IMR-90 (cell line): Measurements from ENCODE around the gene CACNA2D1. TPM values are rescaled to one million over a fixed set of nuclear protein-coding genes. Genes with fewer than 3 reads are reported as not detected.

ENCODE experiments used
- ATAC-seq: fragments of 200-7000 bp; cut with Tn5 transposase; 2 replicates; pipeline ENCODE4 v1.9.1; 2020; ENCODE audit warnings: low read depth, mild to moderate bottlenecking, moderate library complexity
- BruUV-seq: library from RNA; stranded (reverse); fragments of 400-500 nt; replicated peaks from 2 replicates; lab custom pipeline; 2021; lab: Mats Ljungman, UMichigan
- CTCF ChIA-PET: fragments of 300-600 bp; formaldehyde crosslinking; extraction: SDS; loops from one replicate; lab custom pipeline; 2021; ENCODE audit warnings: antibody characterized with exemption; lab: Yijun Ruan, JAX
- POLR2A ChIA-PET: fragments of 300-600 bp; sonication (Branson Sonifier 250); formaldehyde crosslinking; loops from one replicate; lab custom pipeline; 2022; ENCODE audit warnings: antibody characterized with exemption; ENCODE audit not compliant: unreplicated experiment; lab: Charles Lee
- DNase-seq: peaks from one replicate; pipeline ENCODE4 v3.0.0; 2013
- H2AFZ ChIP-seq: replicated peaks from 2 replicates; pipeline ENCODE3; 2013; ENCODE audit warnings: low read length, mild to moderate bottlenecking; ENCODE audit not compliant: poor library complexity
- H2AK5ac ChIP-seq: 2 replicates; pipeline ENCODE4 v1.6.1; 2013; ENCODE audit warnings: low read depth, low read length, inconsistent platforms
- H2AK9ac ChIP-seq: replicated peaks from 2 replicates; pipeline ENCODE3; 2013; ENCODE audit warnings: mild to moderate bottlenecking, low read depth, low read length, moderate library complexity; ENCODE audit not compliant: poor library complexity
- H2BK120ac ChIP-seq: 2 replicates; pipeline ENCODE4 v1.6.1; 2013; ENCODE audit warnings: low read depth, low read length, inconsistent platforms
- H2BK15ac ChIP-seq: 3 replicates; pipeline ENCODE4 v1.6.1; 2013; ENCODE audit warnings: low read depth, low read length, inconsistent platforms
- H2BK20ac ChIP-seq: 2 replicates; pipeline ENCODE4 v1.6.1; 2013; ENCODE audit warnings: low read depth, mild to moderate bottlenecking, inconsistent platforms, low read length, moderate library complexity
- H2BK5ac ChIP-seq: 2 replicates; pipeline ENCODE4 v1.6.1; 2013; ENCODE audit warnings: mild to moderate bottlenecking, low read depth, low read length, inconsistent platforms; ENCODE audit not compliant: poor library complexity, severe bottlenecking
- H3K14ac ChIP-seq: replicated peaks from 2 replicates; pipeline ENCODE4 v1.6.1; 2013; ENCODE audit warnings: low read depth, low read length, inconsistent platforms
- H3K18ac ChIP-seq: 2 replicates; pipeline ENCODE4 v1.6.1; 2013; ENCODE audit warnings: low read depth, low read length, control low read depth
- H3K23ac ChIP-seq: 2 replicates; pipeline ENCODE4 v1.6.1; 2013; ENCODE audit warnings: low read depth, low read length, inconsistent platforms
- H3K27ac ChIP-seq: 2 replicates; pipeline ENCODE4 v1.5.1; 2013; ENCODE audit warnings: mild to moderate bottlenecking, control low read depth, low read length; ENCODE audit not compliant: insufficient read depth
- H3K27me3 ChIP-seq: 2 replicates; pipeline ENCODE4 v1.6.1; 2013; ENCODE audit warnings: low read length; ENCODE audit not compliant: control insufficient read depth, insufficient read depth
- H3K36me3 ChIP-seq: 2 replicates; pipeline ENCODE4 v1.6.1; 2013; ENCODE audit warnings: low read length, mixed read lengths; ENCODE audit not compliant: control insufficient read depth, insufficient read depth
- H3K4ac ChIP-seq: 2 replicates; pipeline ENCODE4 v1.6.1; 2013; ENCODE audit warnings: low read depth, low read length, inconsistent platforms
- H3K4me1 ChIP-seq: 2 replicates; pipeline ENCODE4 v1.6.1; 2013; ENCODE audit warnings: low read length, mixed read lengths; ENCODE audit not compliant: control insufficient read depth, insufficient read depth
- H3K4me2 ChIP-seq: 2 replicates; pipeline ENCODE4 v1.6.1; 2013; ENCODE audit warnings: low read depth, mild to moderate bottlenecking, control low read depth, low read length, moderate library complexity
- H3K4me3 ChIP-seq: 2 replicates; pipeline ENCODE4 v1.5.1; 2013; ENCODE audit warnings: low read depth, mild to moderate bottlenecking, control low read depth, low read length, moderate library complexity; ENCODE audit not compliant: insufficient read depth
- H3K56ac ChIP-seq: 2 replicates; pipeline ENCODE4 v1.6.1; 2013; ENCODE audit warnings: low read length, inconsistent platforms; ENCODE audit not compliant: insufficient read depth; ENCODE audit errors: extremely low read depth
- H3K79me1 ChIP-seq, 2 experiments: 2 replicates each; pipeline ENCODE4 v1.6.1; 2013; ENCODE audit warnings: low read length in 2 of 2, inconsistent platforms in 1 of 2, low read depth in 1 of 2
- H3K9ac ChIP-seq: 2 replicates; pipeline ENCODE4 v1.6.1; 2013; ENCODE audit warnings: low read depth, low read length, control low read depth
- H3K9me1 ChIP-seq: 2 replicates; pipeline ENCODE4 v1.6.1; 2013; ENCODE audit warnings: low read length, inconsistent platforms; ENCODE audit not compliant: insufficient read depth
- H3K9me3 ChIP-seq: 2 replicates; pipeline ENCODE4 v1.6.1; 2013; ENCODE audit warnings: low read length; ENCODE audit not compliant: control insufficient read depth, insufficient read depth
- H4K20me1 ChIP-seq: 2 replicates; pipeline ENCODE4 v1.6.1; 2013; ENCODE audit warnings: low read length, inconsistent platforms; ENCODE audit not compliant: insufficient read depth
- H4K5ac ChIP-seq: 2 replicates; pipeline ENCODE4 v1.6.1; 2013; ENCODE audit warnings: mild to moderate bottlenecking, low read depth, low read length, control low read depth
- H4K8ac ChIP-seq, 2 experiments: 2 replicates each; pipeline ENCODE4 v1.6.1; 2013; ENCODE audit warnings: low read depth in 2 of 2, low read length in 2 of 2, control low read depth in 1 of 2, inconsistent platforms in 1 of 2
- H4K91ac ChIP-seq: 2 replicates; pipeline ENCODE4 v1.6.1; 2013; ENCODE audit warnings: low read depth, low read length, inconsistent platforms; ENCODE audit not compliant: insufficient read depth
- BHLHE40 ChIP-seq: fragments of 150-350 bp; IDR thresholded peaks from 2 replicates; pipeline ENCODE4 v1.6.1; 2016; ENCODE audit warnings: mild to moderate bottlenecking, low read depth, low read length
- RAD21 ChIP-seq: IDR thresholded peaks from 2 replicates; pipeline ENCODE4 v1.6.1; 2012; ENCODE audit warnings: low read length, improper control_type of control experiment
- WGBS, 2 experiments: methylation state at CpG; one replicate each; pipeline versions ENCODE4 v1.1.5 to v1.1.7; 2013; ENCODE audit warnings: missing lambda C conversion rate in 2 of 2; ENCODE audit not compliant: insufficient read length in 1 of 2; ENCODE audit errors: extremely low coverage in 2 of 2; 5-methylcytosine and 5-hydroxymethylcytosine counted together
- dilution Hi-C: fragments of 300-500 bp; cut with HindIII; formaldehyde crosslinking; loops from one replicate; pipeline ENCODE4 v1.14.3; 2018; ENCODE audit warnings: low sequenced_read_pairs; ENCODE audit not compliant: unreplicated experiment
- in situ Hi-C: fragments of 300-500 bp; cut with MboI; formaldehyde crosslinking; loops from 3 replicates; pipeline ENCODE4 v1.14.3; 2019; ENCODE audit warnings: low sequenced_read_pairs, inconsistent platforms, mixed read lengths
- intact Hi-C: fragments of 100-400 bp; cut with micrococcal nuclease; formaldehyde crosslinking; loops from 2 replicates; pipeline ENCODE4 v1.10.0; 2022
- polyA plus RNA-seq, 3 experiments: library from polyadenylated mRNA; depleted of rRNA; stranded (reverse); fragments of >200 nt; gene quantifications; 2 replicates each; pipeline ENCODE4 v1.2.3, GENCODE V29; 2012; ENCODE audit warnings: low replicate concordance in 1 of 3
- total RNA-seq: library from RNA; depleted of rRNA; stranded (reverse); fragments of >200 nt; gene quantifications from 2 replicates; pipeline ENCODE4 v1.2.3, GENCODE V29; 2012
- TF ChIP-seq, protein P1 (sequence below): conservative IDR thresholded peaks from 2 replicates; pipeline ENCODE4 v1.5.1; 2012; ENCODE audit warnings: mild to moderate bottlenecking, low read depth, low read length, improper control_type of control experiment
- TF ChIP-seq, protein P2 (sequence below): fragments of 150-350 bp; IDR thresholded peaks from 2 replicates; pipeline ENCODE4 v1.6.1; 2017; ENCODE audit warnings: mild to moderate bottlenecking, antibody characterized with exemption, low read length, low read depth

Gene CACNA2D1
- total and polyA plus RNA-seq, 2 of the 4 experiments (the other 2 are of a cell fraction) = 5.8 to 21.9 TPM

DNA sequence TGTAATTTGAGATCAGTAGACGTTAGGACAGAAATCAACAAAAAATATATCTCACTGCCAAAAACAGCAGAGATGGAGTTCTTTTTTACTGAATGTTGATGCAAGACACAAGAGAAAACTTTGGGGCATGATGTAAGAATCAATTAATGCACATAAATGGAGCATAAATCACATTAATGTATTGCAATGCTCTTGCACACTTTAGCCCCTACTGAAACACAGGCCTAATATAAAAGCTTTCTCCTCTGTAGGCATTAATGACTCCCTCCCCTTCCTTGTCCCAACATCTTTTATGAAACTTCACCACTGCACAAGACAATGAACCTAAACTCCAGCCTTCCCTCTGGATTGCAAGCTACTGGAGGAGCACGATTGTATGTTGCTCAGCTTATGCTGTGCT lies 58.8 kb downstream of the CACNA2D1 start:
- TF ChIP-seq, protein P1, sequence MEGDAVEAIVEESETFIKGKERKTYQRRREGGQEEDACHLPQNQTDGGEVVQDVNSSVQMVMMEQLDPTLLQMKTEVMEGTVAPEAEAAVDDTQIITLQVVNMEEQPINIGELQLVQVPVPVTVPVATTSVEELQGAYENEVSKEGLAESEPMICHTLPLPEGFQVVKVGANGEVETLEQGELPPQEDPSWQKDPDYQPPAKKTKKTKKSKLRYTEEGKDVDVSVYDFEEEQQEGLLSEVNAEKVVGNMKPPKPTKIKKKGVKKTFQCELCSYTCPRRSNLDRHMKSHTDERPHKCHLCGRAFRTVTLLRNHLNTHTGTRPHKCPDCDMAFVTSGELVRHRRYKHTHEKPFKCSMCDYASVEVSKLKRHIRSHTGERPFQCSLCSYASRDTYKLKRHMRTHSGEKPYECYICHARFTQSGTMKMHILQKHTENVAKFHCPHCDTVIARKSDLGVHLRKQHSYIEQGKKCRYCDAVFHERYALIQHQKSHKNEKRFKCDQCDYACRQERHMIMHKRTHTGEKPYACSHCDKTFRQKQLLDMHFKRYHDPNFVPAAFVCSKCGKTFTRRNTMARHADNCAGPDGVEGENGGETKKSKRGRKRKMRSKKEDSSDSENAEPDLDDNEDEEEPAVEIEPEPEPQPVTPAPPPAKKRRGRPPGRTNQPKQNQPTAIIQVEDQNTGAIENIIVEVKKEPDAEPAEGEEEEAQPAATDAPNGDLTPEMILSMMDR = no peak
- TF ChIP-seq, protein P2, sequence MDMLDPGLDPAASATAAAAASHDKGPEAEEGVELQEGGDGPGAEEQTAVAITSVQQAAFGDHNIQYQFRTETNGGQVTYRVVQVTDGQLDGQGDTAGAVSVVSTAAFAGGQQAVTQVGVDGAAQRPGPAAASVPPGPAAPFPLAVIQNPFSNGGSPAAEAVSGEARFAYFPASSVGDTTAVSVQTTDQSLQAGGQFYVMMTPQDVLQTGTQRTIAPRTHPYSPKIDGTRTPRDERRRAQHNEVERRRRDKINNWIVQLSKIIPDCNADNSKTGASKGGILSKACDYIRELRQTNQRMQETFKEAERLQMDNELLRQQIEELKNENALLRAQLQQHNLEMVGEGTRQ = no peak
- TF ChIP-seq BHLHE40 (no peak), RAD21 (no peak)
- POLR2A ChIA-PET = no interaction called here
- no peak for DNase-seq

More for the DNA sequence above, 58.8 kb downstream of the CACNA2D1 start:
- intact Hi-C loops (loop anchor here (5.0 kb wide), 1 partner anchor 112 kb away; no protein-coding TSS in a partner anchor), in situ Hi-C loops (no loop called here), dilution Hi-C loops (no loop called here)
- no TSS peak for BruUV-seq
- no peak overlapping the region for H4K8ac ChIP-seq
- no peaks in the 10 kb centered on the region for H3K36me3 ChIP-seq
- H4K20me1 ChIP-seq = no peaks in the 10 kb centered on the region
- H3K9me3 ChIP-seq = no peaks in the 10 kb centered on the region
- no peak overlapping the region for H2BK20ac ChIP-seq
- H2BK15ac ChIP-seq = no peak overlapping the region
- CTCF ChIA-PET = interaction anchor here (0.5 to 0.7 kb wide), 2 partner anchors 31 to 108 kb away, joined by 3 read pairs; no protein-coding TSS in a partner anchor
- no peak overlapping the region for H2AK9ac ChIP-seq
- H3K79me1 ChIP-seq = peaks cover 6 to 10% of the 10 kb centered on the region in 2 experiments; a peak in 2 of 4 replicates
- no peak overlapping the region for H3K23ac ChIP-seq
- no peak overlapping the region for H2BK120ac ChIP-seq
- no peaks in the 10 kb centered on the region for H3K27me3 ChIP-seq
- no peak overlapping the region for H3K14ac ChIP-seq
- H3K18ac ChIP-seq = no peak overlapping the region
- no peak overlapping the region for H4K91ac ChIP-seq
- H3K56ac ChIP-seq = no peak overlapping the region
- H2BK5ac ChIP-seq = no peak overlapping the region
- H4K5ac ChIP-seq = no peak overlapping the region
- no peak overlapping the region for H3K4ac ChIP-seq
- H3K9me1 ChIP-seq = no peaks in the 10 kb centered on the region
- H2AFZ ChIP-seq = no peak overlapping the region
- H3K4me3 ChIP-seq = no peak overlapping the region
- no CpG with 5 or more reads among the region's 2 CpGs for WGBS, 2 experiments
- no peak for ATAC-seq
- no peak overlapping the region for H3K27ac ChIP-seq
- H3K9ac ChIP-seq = no peak overlapping the region
- H3K4me2 ChIP-seq = no peak overlapping the region
- H2AK5ac ChIP-seq = no peak overlapping the region
- H3K4me1 ChIP-seq = peaks cover 3% of the 10 kb centered on the region; the same call in 1 of the 2 replicates
